Measurements from ENCODE around the gene VWA8.
"Not testable (repeated sequence)": the region's sequence is repeated elsewhere in the genome, so short reads cannot be mapped to it uniquely, and the experiment has no call there.

The VWA8 gene

DNA sequence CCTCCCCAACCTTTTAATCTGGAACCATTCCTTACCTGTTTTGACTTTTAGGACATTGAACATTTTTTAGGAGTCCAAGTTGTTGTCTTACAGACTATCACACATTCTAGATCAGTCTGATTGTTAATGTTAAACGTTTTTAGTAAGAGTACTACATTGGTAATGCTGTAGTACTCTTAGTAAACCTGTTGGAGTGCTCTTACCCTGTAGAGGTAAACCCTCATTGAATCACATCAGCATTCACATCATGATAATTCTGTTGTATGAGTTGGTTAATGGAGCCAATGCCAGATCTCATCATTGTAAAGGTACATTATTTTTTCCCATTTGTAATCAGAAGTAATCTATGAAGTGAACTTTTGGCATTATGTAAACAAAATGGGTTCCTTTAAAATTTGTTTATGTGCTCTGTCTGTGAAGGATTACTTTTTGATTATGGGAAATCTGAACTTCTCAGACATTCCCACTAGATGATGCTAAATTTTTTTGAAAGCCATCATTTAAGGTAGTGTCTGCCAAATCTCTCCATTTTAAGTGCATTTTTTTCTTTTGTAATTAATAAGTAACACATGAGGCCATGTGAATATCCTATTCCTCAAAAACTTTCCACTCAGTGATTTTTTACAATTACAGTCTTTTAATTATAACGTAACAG lies 55.2 kb downstream of the VWA8 start:
- no peak overlapping the region for H3K4me3 ChIP-seq (ENCODE audit: low read depth, low read length)
- peak; percentile 34 for DNase-seq (ENCODE audit: low read depth)
- TF ChIP-seq CTCF (IDR thresholded peaks at IDR 0.05; ENCODE audit: low read depth, low read length) (peak; percentile 19), MAX (IDR thresholded peaks at IDR 0.05; ENCODE audit: low read depth, low read length) (no peak), MYC (IDR thresholded peaks at IDR 0.05; ENCODE audit: low read depth, low read length) (no peak)

GRCh38 chr13:41900918-41901317 lies 60.0 kb downstream of the VWA8 start:
- TF ChIP-seq MAX (IDR thresholded peaks at IDR 0.05; ENCODE audit: low read depth, low read length) (no peak), CTCF (IDR thresholded peaks at IDR 0.05; ENCODE audit: low read depth, low read length) (no peak), POLR2A (IDR thresholded peaks at IDR 0.05; ENCODE audit: extremely low read depth, insufficient read length) (no peak), MYC (IDR thresholded peaks at IDR 0.05; ENCODE audit: low read depth, low read length) (no peak)
- DNase-seq (ENCODE audit: low read depth): no peak
- H3K4me3 ChIP-seq (ENCODE audit: low read depth, low read length): no peak overlapping the region

GRCh38 chr13:41898411-41898810 lies 62.5 kb downstream of the VWA8 start:
- H3K4me3 ChIP-seq (ENCODE audit: low read depth, low read length); DNase-seq (ENCODE audit: low read depth): not testable (repeated sequence)

- TF ChIP-seq MYC (IDR thresholded peaks at IDR 0.05; ENCODE audit: low read depth, low read length) (no peak), CTCF (IDR thresholded peaks at IDR 0.05; ENCODE audit: low read depth, low read length) (no peak)
- DNase-seq (ENCODE audit: low read depth): no peak
- H3K4me3 ChIP-seq (ENCODE audit: low read depth, low read length): no peak overlapping the region
Observed at GRCh38 chr13:41897126-41897525, 63.8 kb downstream of the VWA8 start.

GRCh38 chr13:41895478-41895877 lies 65.4 kb downstream of the VWA8 start:
- H3K4me3 ChIP-seq (ENCODE audit: low read depth, low read length): no peak overlapping the region
- TF ChIP-seq MYC (IDR thresholded peaks at IDR 0.05; ENCODE audit: low read depth, low read length) (no peak), CTCF (IDR thresholded peaks at IDR 0.05; ENCODE audit: low read depth, low read length) (no peak), MAX (IDR thresholded peaks at IDR 0.05; ENCODE audit: low read depth, low read length) (no peak), POLR2A (IDR thresholded peaks at IDR 0.05; ENCODE audit: extremely low read depth, insufficient read length) (no peak)
- no peak for DNase-seq (ENCODE audit: low read depth)

- H3K4me3 ChIP-seq (ENCODE audit: low read depth, low read length): no peak overlapping the region
- DNase-seq (ENCODE audit: low read depth): no peak
- no peak for TF ChIP-seq MYC (IDR thresholded peaks at IDR 0.05; ENCODE audit: low read depth, low read length)
- no peak for TF ChIP-seq POLR2A (IDR thresholded peaks at IDR 0.05; ENCODE audit: extremely low read depth, insufficient read length)
- TF ChIP-seq CTCF (IDR thresholded peaks at IDR 0.05; ENCODE audit: low read depth, low read length): no peak
- TF ChIP-seq MAX (IDR thresholded peaks at IDR 0.05; ENCODE audit: low read depth, low read length): no peak
Observed at GRCh38 chr13:41891119-41891518, 69.8 kb downstream of the VWA8 start.

Data from NB4 (cell line).